SIG-M5 treated with dmso at 0.1 percent for 504 hours (cell line): ENCODE data around the gene OR5B2.
"Not testable (repeated sequence)": the region's sequence is repeated elsewhere in the genome, so short reads cannot be mapped to it uniquely, and the experiment has no call there.

Experiments
- DNase-seq: peaks from one replicate; lab custom pipeline; 2025; ENCODE audit not compliant: unreplicated experiment; lab: John Stamatoyannopoulos, UW

Gene OR5B2

DNA sequence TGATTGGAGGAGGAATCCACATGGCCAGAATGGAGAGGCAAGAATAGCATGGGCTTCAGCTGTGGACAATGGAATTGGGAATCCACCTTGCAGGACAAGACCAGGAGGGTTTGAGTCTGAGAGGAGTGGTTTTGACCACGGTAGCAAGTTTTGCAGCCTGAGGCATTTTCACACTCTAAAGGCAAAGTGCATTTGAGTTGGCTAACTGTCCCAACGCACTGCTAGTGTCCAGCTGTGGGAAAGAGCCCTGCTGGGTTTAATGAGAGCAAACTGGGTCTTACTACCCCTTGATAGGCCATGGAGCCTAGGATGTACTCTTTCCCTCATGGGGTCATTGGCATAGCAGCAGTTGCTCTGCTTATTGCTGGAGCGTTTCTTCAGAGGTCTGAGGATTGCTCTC, at the start of gene OR5B2:
OR5B2 (minus strand) TSS at position 101 of the 400 bp plus-strand sequence. CDS start 4,860 bp downstream, outside the sequence.
- no peak for DNase-seq

DNA sequence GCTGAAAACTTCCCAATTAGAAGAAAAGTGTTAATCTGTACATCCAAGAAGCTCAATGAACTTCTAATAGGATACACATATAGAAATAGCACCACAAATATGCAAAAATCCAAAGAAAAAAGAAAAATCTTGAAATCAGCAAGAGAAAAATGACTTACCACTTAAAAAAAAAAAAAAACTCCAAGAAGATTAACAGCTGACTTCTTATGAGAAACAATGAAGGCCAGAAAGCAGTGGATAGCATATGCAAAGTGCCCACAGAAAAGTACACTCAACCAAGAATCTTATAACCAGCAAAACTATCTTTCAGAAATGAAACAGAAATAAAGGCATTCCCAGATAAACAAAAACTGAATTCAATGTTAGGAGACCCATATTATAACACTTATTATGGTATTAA, 44.0 kb upstream of the OR5B2 start:
- no peak for DNase-seq

DNA sequence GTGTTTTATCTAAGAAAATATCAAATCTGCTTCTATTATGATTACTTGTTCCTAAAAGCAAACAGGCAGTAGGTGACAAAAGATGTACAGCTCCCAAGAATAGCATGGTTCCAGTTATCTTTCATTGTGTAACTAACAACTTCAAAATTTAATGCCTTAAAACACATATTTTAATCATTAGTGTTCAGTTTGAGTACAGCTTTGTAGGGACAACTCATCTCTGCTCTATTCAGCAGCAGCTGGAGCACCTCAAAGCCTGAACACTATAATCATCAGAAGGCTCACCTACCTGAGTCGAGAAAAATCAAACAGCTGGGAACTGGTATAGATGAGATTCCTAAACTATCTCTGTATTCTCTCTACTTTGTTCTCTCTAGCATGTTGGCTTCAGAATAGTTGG, 38.4 kb upstream of the OR5B2 start:
- DNase-seq = no peak

DNA sequence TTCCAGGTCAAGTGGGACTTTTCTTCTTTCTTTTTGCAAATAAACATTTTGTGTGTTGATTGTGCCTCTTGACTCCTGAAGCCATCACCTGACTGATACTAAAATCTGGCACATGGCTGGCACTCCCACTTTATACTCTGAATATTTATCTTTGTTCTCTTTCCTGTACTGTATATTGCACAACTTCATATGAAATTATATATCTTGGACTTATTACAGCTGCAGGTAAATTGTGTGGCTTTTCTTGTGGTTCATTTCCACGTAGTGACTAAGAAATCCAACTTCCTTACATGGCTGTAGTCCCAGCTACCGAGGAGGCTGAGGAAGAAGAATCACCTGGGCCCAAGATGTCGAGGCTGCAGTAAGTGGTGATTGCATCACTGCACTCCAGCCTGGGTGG, 37.8 kb upstream of the OR5B2 start:
- no peak for DNase-seq

DNA sequence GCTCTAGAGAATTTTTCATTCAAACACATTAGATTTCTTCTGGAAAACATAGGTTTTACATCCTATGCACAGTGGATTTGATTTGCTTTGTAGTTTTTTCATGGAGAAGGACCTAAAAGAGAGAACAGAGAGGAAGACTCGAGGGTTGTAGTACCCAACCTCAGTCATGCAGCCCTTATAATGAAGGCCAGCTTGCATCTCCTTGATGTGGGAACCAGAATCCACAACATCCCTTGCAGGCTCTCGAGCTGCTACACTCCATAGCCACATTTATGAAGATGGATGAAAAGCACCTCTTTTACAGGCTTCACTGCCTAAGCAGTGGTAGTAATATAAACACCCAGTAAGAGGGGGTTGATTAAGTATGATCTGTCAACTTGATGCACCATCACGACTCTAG, 23.7 kb upstream of the OR5B2 start:
- no peak for DNase-seq

DNA sequence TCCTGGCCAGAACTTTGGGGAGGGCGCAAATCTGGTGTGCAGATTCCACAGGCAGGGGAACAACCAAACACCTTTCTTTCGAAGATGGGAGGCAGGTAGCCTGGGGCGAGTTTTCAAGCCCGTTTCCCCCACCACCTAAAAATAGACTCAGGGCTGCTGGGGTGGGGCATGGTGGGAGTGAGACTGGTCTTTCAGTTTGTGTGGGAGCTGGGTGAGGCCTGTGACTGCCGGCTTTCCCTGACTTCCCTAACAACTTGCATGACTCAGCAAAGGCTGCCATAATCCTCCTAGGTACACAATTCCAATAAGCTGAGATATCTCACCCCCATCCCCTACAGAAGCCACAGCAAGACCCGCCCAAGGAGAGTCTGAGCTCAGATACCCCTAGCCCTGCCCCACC, 18.4 kb upstream of the OR5B2 start:
- DNase-seq = no peak

DNA sequence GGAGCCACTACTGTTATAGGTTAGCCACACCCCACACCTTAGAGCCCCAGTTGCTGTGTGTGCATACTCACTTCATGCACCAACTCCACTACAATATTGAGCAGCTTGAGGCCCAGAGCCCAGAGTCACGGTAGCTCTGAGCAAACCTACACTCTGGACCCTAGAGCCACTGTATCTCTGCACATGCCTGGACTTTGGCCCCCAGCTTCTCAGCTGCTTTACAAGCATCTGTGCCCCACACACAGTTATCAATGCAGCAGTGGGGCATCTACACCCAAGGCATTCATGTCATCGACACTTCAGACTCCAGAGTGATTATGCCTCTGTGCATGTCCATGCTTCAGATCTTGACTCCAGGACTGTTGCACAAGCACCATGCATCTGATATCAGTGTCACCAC, 16.4 kb upstream of the OR5B2 start:
- no peak for DNase-seq

DNA sequence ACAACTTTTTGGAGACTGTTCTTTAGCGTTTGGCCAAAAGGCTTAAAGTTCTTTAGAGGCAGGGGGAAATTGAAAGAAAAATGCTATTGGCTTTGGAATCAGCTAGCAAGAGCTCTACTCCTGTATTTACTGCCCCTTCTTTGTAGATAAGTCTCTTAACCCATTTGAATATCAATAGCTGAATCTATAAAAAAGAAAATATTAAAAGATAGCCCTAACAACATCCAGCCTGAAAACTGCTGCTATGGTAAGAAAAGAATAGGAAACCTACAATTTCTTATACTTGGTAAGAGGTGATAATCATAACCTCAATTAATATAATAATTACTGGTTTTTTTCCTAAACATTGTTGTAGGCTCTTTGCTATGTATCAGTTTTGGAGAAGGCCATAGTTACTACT, 14.2 kb upstream of the OR5B2 start, which contains the start of gene OR5B12:
OR5B12 (minus strand) TSS at position 101 of the 400 bp plus-strand sequence. CDS start 2,085 bp downstream, outside the sequence.
- DNase-seq = no peak

DNA sequence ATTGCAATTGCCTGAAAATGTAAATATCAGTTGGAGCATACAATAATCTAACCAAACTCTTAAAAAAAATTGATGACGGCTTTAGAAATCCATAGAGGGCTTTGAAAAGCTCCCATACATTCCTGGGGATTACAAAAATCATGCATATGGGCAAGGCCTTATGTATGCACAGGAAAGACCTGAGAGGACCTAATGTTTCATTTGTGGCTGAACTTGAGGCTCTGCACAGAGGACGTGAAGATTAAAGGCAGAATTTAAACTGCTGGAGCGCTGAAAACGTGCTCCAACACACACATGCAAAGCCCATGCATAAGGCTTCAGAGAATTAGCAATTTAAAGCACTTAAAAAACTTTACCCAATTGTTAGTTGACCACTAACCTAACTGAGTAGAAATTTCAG, 10.6 kb upstream of the OR5B2 start:
- no peak for DNase-seq

DNA sequence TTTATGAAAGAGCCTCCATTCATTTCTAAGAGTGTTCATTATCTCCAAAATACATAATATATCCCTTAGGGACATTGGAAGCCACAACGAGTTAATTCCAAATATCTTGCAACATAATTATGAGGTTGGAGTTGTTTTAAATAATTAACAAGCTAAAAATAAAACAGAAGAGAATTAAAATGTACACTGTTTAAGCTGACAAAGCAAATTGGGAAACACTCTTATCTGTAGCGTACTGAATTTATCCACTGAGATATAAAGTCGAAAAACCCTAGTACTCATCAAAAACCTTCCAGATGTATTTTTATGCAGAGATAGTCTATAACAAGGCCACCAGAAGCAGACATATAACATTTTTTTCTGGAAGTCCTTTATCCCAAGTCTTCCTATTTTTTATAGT, 6.3 kb upstream of the OR5B2 start:
- no peak for DNase-seq

DNA sequence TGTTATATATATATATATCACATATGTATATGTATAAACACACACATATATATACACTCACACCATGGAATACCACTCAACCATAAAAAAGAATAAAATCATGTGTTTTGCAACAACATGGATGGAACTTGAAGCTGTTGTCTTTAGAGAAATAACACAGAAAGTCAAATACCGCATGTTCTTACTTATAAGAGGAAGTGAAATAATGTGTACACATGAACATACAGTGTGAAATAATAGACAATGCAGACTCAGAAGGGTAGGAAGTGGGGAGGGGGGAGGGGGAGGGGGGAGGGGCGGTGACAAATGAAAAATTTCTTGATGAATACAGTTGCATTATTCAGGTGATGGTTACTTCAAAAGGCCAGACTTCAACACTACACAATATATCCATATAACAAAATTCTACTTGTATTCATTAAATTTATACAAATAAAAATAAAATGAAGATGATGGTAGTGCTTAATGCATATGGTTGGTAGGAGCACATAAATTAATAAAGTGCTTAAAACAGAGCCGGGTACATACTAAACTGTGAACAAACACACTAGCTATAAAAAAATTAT, 5.8 kb upstream of the OR5B2 start:
- DNase-seq = peak; percentile 40

DNA sequence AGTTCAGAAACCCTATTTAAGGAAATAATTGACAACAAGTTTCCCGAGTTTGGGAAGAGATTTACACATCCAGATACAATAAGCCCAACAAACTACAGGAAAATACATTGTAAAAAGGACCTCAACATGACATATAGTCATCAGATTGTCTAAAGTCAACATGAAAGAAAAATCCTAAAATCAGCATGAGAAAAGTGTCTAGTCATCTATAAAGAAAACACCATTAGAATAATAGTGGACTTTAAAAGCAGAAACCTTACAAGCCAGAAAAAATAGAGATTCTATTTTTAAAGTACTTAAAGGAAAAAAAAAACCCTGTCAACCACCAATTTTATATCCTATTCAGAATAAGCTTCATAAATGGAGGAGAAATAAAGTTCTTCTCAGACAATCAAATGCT, 1.4 kb upstream of the OR5B2 start:
- DNase-seq = no peak

DNA sequence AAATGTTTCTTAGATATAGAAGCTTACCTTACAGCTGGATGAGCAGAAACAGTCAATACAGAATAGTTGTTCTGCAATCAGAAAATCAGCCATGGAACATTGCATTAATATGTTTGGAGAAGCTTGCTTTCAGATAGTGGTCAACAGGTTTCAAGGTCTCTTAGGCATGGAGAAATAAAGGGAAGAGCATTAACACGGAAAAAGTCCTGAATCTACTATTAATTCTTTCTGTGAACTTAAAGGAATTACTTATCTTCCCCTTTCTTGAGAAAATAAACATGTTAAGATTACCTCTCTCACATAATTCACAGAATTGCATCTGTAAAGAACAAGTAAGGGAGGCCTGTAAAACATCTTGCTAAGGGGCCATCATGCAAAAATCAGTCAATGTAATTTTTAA, 21.1 kb downstream of the OR5B2 start, which contains the start of gene OR5B3:
OR5B3 (minus strand) TSS at position 101 of the 400 bp plus-strand sequence. CDS start 3,465 bp downstream, outside the sequence.
- DNase-seq = no peak

DNA sequence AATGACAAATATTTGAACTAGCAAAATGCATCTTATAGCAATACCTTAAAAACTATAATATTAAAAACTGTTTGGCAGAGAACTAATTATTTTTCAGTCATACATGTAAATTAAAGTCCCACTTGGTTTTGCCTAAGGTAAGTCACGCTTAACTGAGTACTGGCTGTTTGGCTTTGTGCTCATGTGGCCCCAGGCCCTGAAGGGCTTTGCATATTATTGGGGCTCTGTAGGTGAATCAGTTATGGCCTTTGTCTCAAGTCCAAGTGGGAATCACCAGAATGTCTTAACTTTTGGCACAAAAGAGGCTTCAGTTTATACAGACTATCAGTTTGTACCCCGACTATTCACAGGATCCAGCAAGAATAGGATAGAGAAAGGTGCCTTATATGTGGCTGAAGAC, 28.3 kb downstream of the OR5B2 start:
- not testable (repeated sequence) for DNase-seq

DNA sequence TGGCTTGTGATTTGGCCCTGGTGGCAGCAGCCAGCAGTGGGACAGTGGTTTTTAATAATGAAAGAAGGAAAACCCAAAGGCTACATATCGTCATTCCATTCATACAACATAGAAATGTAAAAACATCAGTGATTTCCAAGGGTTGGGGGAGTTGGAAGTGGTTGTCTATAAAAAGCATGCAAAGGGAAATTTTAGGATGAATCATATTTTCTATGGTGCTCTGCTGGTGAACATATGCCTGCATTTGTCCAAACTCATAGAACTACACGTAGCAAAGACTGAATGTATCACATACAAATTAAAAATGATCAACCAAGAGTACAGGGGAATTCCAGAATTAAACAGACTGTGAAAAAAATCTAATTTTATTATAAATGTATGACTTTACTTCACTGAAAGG, 32.3 kb downstream of the OR5B2 start:
- DNase-seq = no peak

DNA sequence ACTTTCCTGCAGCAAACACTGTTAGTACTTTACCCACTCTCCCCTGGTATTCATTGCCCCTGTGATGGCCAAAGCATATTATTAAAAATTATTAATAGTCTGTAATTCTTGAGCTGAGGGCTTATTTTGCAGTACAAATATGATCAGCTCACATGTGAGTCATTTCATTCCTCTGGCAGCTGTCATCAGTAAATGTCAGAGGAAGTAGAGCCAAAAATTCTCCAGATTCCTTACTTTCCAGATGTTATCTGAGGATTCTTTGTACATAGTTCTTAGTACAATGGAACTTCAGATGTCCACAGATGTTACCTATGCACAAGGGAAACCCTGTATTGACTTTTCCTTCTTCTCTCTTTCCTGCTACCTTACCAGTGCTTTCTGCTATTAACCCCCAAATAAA, 33.7 kb downstream of the OR5B2 start:
- no peak for DNase-seq

DNA sequence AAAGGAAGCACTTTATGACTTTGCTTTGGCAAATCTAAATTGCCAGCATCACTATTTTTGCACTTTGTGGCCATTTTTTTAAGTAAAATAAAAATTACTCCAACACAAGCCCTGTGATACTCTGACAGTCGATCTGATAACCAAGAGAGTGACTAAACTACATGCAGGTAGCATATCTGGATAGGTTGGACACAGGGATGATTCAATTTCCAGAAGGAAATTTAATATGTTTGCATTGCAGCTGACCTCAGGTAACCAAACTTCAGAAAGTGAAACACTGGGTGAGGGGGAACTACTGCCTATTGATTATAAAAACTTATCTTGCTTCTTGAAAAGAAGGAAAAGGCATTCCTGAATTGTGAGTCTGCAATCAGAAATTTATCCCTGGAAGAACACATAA, 35.2 kb downstream of the OR5B2 start:
- no peak for DNase-seq

DNA sequence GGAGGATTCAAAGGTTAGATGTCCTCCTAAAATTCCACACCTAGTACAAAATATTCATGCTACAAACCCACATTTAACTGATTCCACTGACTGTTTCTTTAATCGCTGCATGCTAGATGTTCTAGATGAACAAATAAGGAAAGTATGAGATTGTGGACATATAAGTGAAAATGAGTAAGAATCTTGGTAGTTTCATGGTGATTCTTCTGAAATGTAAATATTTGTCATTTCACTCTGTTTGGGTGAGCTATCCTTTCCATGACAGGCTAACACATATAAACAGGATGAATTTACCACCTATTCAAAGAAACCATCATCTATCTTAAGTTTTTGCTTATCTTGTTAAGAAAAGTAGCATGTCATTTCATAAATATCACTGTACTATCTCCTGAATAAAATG, 36.0 kb downstream of the OR5B2 start:
- DNase-seq = no peak

DNA sequence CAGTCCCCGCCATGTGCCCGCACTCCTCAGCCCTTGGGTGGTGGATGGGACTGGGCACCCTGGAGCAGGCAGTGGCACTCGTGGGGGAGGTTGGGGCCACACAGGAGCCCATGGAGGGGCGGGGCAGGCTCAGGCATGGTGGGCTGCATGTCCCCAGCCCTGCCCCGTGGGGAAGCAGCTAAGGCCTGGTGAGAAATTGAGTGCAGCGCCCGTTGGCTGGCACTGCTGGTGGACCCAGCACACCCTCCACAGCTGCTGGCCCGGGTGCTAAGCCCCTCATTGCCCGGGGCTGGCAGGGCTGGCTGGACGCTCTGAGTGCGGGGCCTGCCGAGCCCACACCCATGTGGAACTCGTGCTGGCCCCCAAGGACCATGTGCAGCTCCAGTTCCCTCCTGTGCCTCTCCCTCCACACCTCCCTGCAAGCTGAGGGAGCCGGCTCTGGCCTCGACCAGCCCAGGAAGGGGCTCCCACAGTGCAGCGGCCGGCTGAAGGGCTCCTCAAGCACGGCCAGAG, 37.3 kb downstream of the OR5B2 start:
- no peak for DNase-seq
